ENCODE data around the gene SLC50A1. TPM values are rescaled to one million over a fixed set of nuclear protein-coding genes. Genes with fewer than 3 reads are reported as not detected.

The SLC50A1 gene
- total and polyA plus RNA-seq, 2 of the 8 experiments (the other 6 are each of a cell fraction or from before 2014, with no cell fraction given), result 36.5 to 90.8 TPM

DNA sequence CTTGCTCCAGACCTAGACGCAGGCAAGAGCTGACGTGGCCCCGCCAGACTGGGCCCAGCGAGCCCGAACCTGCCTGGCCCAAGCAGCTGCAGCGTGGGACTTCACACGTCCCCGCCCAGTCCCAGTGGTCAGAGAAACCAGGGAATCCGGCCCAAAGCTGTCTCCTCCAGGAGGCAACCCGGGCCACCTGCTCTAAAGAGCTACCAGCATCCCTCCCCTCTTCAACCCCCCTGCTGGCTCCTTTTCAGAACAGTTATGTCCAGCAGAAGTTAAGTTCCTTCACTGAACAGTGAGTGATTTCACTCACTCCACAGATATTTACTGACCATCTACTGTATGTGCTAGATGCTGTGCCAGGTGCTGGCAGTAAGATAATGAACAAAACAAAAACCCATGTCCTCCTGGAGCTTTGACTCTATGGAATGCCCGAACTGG is 10.1 kb upstream of the SLC50A1 start:
- H3K9ac ChIP-seq (replicated peaks in 1 of 4; ENCODE audit: extremely low read depth in 1 of 4, low read depth in 3 of 4, low read length in 3 of 4), result no peak overlapping the region
- peak overlapping the region in 3 of 4 experiments; percentile 62 to 71 (median 67); a peak in 6 of 8 replicates for H3K4me3 ChIP-seq (ENCODE audit: extremely low read depth in 1 of 4, insufficient read depth in 2 of 4, low read depth in 3 of 4, low read length in 4 of 4)
- H3K79me2 ChIP-seq (ENCODE audit: control insufficient read depth in 1 of 2, insufficient read depth in 2 of 2, low read length in 2 of 2), result no peaks in the 10 kb centered on the region
- TF ChIP-seq ATF2 (IDR thresholded peaks at IDR 0.05; ENCODE audit: low read length), result no peak
- TF ChIP-seq GABPA (IDR thresholded peaks at IDR 0.05; ENCODE audit: borderline replicate concordance, insufficient read depth, low read length), result 0 out of 2 replicates have a peak, but pooled peaks have one; percentile 15
- TF ChIP-seq ZNF274 (IDR thresholded peaks at IDR 0.05; ENCODE audit: borderline replicate concordance, extremely low read depth, low read length), result no peak
- H2BK12ac ChIP-seq (ENCODE audit: low read depth, low read length), result no peak overlapping the region
- H3K18ac ChIP-seq (ENCODE audit: extremely low read depth, low read length), result no peak overlapping the region
- FAIRE-seq, result no peak
- peaks cover 33 to 50% (median 46%) of the 10 kb centered on the region in 4 experiments for H3K27me3 ChIP-seq (replicated peaks in 1 of 4; ENCODE audit: control insufficient read depth in 3 of 4, extremely low read depth in 1 of 4, insufficient read depth in 3 of 4, low read length in 3 of 4)
- no peaks in the 10 kb centered on the region for H3K36me3 ChIP-seq (ENCODE audit: control insufficient read depth in 2 of 4, insufficient read depth in 4 of 4, low read length in 3 of 4)
- peak in 1 of 2 experiments; percentile 56 for DNase-seq (ENCODE audit: low read depth in 1 of 2, low spot score in 2 of 2)
- peak overlapping the region; percentile 66 for H4K8ac ChIP-seq (ENCODE audit: extremely low read depth, insufficient read depth, low read length)
- no peak overlapping the region for H4K5ac ChIP-seq (ENCODE audit: insufficient read length, low read depth, low read length)
- H3K23me2 ChIP-seq (ENCODE audit: low read depth, low read length), result peaks cover 28% of the 10 kb centered on the region
- H3K4me2 ChIP-seq (ENCODE audit: insufficient read depth in 1 of 2, low read depth in 2 of 2, low read length in 2 of 2), result peak overlapping the region; percentile 94 to 97
- no peaks in the 10 kb centered on the region for H3K79me1 ChIP-seq (ENCODE audit: low read depth, low read length)
- H2BK15ac ChIP-seq (ENCODE audit: low read length), result peak overlapping the region; percentile 12; the same call in 1 of the 2 replicates
- no peak overlapping the region for H2BK120ac ChIP-seq (replicated peaks; ENCODE audit: low read depth, low read length)
- H2BK20ac ChIP-seq (ENCODE audit: low read length), result no peak overlapping the region
- H3K56ac ChIP-seq (replicated peaks; ENCODE audit: insufficient read length, low read depth, low read length), result no peak overlapping the region
- H4K91ac ChIP-seq (replicated peaks; ENCODE audit: insufficient read length, low read length), result no peak overlapping the region
- H4K20me1 ChIP-seq (replicated peaks in 1 of 2; ENCODE audit: control insufficient read depth in 1 of 2, insufficient read depth in 2 of 2, low read length in 2 of 2), result no peaks in the 10 kb centered on the region
- H3K27ac ChIP-seq (ENCODE audit: low read depth, low read length), result no peak overlapping the region
- no peak overlapping the region for H2AK5ac ChIP-seq (ENCODE audit: low read depth, low read length)
- H3K4me1 ChIP-seq (replicated peaks in 1 of 4; ENCODE audit: control insufficient read depth in 3 of 4, insufficient read depth in 4 of 4, low read length in 3 of 4), result peaks cover 16 to 51% (median 37%) of the 10 kb centered on the region in 4 experiments
- H2AFZ ChIP-seq (ENCODE audit: low read length), result no peak overlapping the region
- WGBS, 2 experiments (ENCODE audit: extremely low coverage in 1 of 2, insufficient coverage in 1 of 2, insufficient read length in 1 of 2, insufficient replicate concordance in 2 of 2, low coverage in 1 of 2, low lambda C conversion rate in 2 of 2, missing lambda C conversion rate in 1 of 2), result 52% methylated on average over 11 of the region's 11 CpGs; no CpG with 5 or more reads in 1 of the 2 experiments
- no peak overlapping the region for H3K4ac ChIP-seq (replicated peaks; ENCODE audit: insufficient read length, low read depth, low read length)
- CTCF ChIA-PET (ENCODE audit: partially characterized antibody), result interaction anchor here (0.8 to 4.8 kb wide), 11 partner anchors 10 to 459 kb away, joined by 3 to 66 read pairs (median 5); partner anchors contain the start of gene KRTCAP2
- H3K14ac ChIP-seq (ENCODE audit: insufficient read length), result no peak overlapping the region
- H2BK5ac ChIP-seq (ENCODE audit: low read depth, low read length), result no peak overlapping the region
- H3K9me3 ChIP-seq (ENCODE audit: insufficient read depth in 2 of 2, low read depth in 1 of 2, low read length in 1 of 2), result no peaks in the 10 kb centered on the region
- no peak overlapping the region for H3K23ac ChIP-seq (ENCODE audit: insufficient read length)
- POLR2A ChIA-PET (ENCODE audit: partially characterized antibody), result interaction anchor here (0.5 to 2.4 kb wide), 9 partner anchors 9 to 124 kb away, joined by 3 to 14 read pairs (median 4); partner anchors contain the start of genes KRTCAP2 and SLC50A1
